Thyroid gland (tissue), 4 donors: ENCODE measurements around the gene SCN1A.

Experiments used
- POLR2A ChIP-seq, 2 donors: fragments of 450-650 bp; IDR thresholded peaks; one replicate each; pipeline ENCODE4 v1.6.1; 2017; ENCODE audit warnings: antibody characterized with exemption in 2 of 2, mild to moderate bottlenecking in 2 of 2, moderate library complexity in 1 of 2
- TF ChIP-seq, protein P1 (sequence below), 6 experiments: fragments of 200-600 bp in 3 of 6; fragments of 450-650 bp in 3 of 6; sonication (generic) in 3 of 6; IDR thresholded peaks; one replicate each; pipeline ENCODE4 v1.5.1; 2016 to 2019; ENCODE audit warnings: antibody characterized with exemption in 6 of 6, mild to moderate bottlenecking in 2 of 6, inconsistent platforms in 1 of 6, moderate library complexity in 1 of 6

DNA sequence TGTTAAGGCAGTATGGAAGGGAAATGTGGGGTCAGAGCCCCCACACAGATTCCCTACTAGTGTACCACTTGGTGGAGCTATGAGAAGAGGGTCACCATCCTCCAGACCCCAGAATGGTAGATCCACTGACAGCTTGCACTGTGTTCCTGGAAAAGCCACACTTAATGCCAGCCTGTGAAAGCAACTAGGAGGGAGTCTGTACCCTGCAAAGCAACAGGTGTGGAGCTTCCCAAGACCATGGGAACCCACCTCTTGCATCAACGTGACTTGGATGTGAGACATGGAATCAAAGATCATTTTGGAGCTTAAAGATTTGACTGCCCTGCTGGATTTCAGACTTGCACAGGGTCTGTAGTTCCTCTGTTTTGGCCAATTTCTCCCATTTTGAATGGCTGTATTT, 10.8 kb upstream of the SCN1A start:
- TF ChIP-seq POLR2A (IDR thresholded peaks at IDR 0.05): no peak
- TF ChIP-seq, protein P1, sequence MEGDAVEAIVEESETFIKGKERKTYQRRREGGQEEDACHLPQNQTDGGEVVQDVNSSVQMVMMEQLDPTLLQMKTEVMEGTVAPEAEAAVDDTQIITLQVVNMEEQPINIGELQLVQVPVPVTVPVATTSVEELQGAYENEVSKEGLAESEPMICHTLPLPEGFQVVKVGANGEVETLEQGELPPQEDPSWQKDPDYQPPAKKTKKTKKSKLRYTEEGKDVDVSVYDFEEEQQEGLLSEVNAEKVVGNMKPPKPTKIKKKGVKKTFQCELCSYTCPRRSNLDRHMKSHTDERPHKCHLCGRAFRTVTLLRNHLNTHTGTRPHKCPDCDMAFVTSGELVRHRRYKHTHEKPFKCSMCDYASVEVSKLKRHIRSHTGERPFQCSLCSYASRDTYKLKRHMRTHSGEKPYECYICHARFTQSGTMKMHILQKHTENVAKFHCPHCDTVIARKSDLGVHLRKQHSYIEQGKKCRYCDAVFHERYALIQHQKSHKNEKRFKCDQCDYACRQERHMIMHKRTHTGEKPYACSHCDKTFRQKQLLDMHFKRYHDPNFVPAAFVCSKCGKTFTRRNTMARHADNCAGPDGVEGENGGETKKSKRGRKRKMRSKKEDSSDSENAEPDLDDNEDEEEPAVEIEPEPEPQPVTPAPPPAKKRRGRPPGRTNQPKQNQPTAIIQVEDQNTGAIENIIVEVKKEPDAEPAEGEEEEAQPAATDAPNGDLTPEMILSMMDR (IDR thresholded peaks at IDR 0.05): no peak
